ENCODE data around the gene BCAT1. TPM values are rescaled to one million over a fixed set of nuclear protein-coding genes. Genes with fewer than 3 reads are reported as not detected.
"Not testable (repeated sequence)": the region's sequence is repeated elsewhere in the genome, so short reads cannot be mapped to it uniquely, and the experiment has no call there.

The BCAT1 gene
- total RNA-seq, 1 experiment from 2014 or later = 183 TPM

GRCh38 chr12:24972078-24972477, 23.2 kb upstream of the BCAT1 start:
- H3K9me2 ChIP-seq (replicated peaks; ENCODE audit: insufficient read depth, low read length) = no peaks in the 10 kb centered on the region
- no peak overlapping the region for H3K4me2 ChIP-seq (ENCODE audit: low read depth, low read length, poor library complexity, severe bottlenecking)
- H3K9ac ChIP-seq (ENCODE audit: low read length) = no peak overlapping the region
- H2AFZ ChIP-seq (ENCODE audit: low read length) = no peak overlapping the region
- H3K27me3 ChIP-seq (ENCODE audit: low read length) = no peaks in the 10 kb centered on the region
- no peaks in the 10 kb centered on the region for H4K20me1 ChIP-seq (ENCODE audit: insufficient read depth, low read depth, low read length)
- no peak overlapping the region for H3K4me3 ChIP-seq (ENCODE audit: low read length)
- peaks cover 3% of the 10 kb centered on the region; the same call in 1 of the 2 replicates for H3K4me1 ChIP-seq (ENCODE audit: low read length)
- no peak overlapping the region for H3K27ac ChIP-seq (ENCODE audit: low read length)
- no peak for DNase-seq
- no peaks in the 10 kb centered on the region for H3K36me3 ChIP-seq (ENCODE audit: insufficient read depth, low read length)
- no peaks in the 10 kb centered on the region for H3K79me2 ChIP-seq (ENCODE audit: low read length)
- H3K9me3 ChIP-seq (ENCODE audit: low read length) = no peaks in the 10 kb centered on the region

- no peak for DNase-seq
- no peaks in the 10 kb centered on the region for H3K27me3 ChIP-seq (ENCODE audit: low read length)
- H3K4me2 ChIP-seq (ENCODE audit: low read depth, low read length, poor library complexity, severe bottlenecking) = no peak overlapping the region
- peaks cover 3% of the 10 kb centered on the region; the same call in 1 of the 2 replicates for H3K4me1 ChIP-seq (ENCODE audit: low read length)
- no peaks in the 10 kb centered on the region for H3K9me3 ChIP-seq (ENCODE audit: low read length)
- no peak overlapping the region for H2AFZ ChIP-seq (ENCODE audit: low read length)
- H3K36me3 ChIP-seq (ENCODE audit: insufficient read depth, low read length) = no peaks in the 10 kb centered on the region
- no peaks in the 10 kb centered on the region for H3K79me2 ChIP-seq (ENCODE audit: low read length)
- H4K20me1 ChIP-seq (ENCODE audit: insufficient read depth, low read depth, low read length) = no peaks in the 10 kb centered on the region
- H3K27ac ChIP-seq (ENCODE audit: low read length) = no peak overlapping the region
- no peak overlapping the region for H3K9ac ChIP-seq (ENCODE audit: low read length)
- no peaks in the 10 kb centered on the region for H3K9me2 ChIP-seq (replicated peaks; ENCODE audit: insufficient read depth, low read length)
- no peak overlapping the region for H3K4me3 ChIP-seq (ENCODE audit: low read length)
Observed at GRCh38 chr12:24970177-24970576, 21.3 kb upstream of the BCAT1 start.

- Histone ChIP-seq H3K36me3 (ENCODE audit: insufficient read depth, low read length) (no peaks in the 10 kb centered on the region), H3K79me2 (ENCODE audit: low read length) (no peaks in the 10 kb centered on the region), H3K27me3 (ENCODE audit: low read length) (no peaks in the 10 kb centered on the region), H3K9ac (ENCODE audit: low read length) (no peak overlapping the region), H3K9me3 (ENCODE audit: low read length) (no peaks in the 10 kb centered on the region), H3K4me2 (ENCODE audit: low read depth, low read length, poor library complexity, severe bottlenecking) (no peak overlapping the region), H3K9me2 (replicated peaks; ENCODE audit: insufficient read depth, low read length) (no peaks in the 10 kb centered on the region), H3K4me3 (ENCODE audit: low read length) (no peak overlapping the region), H2AFZ (ENCODE audit: low read length) (no peak overlapping the region), H4K20me1 (ENCODE audit: insufficient read depth, low read depth, low read length) (no peaks in the 10 kb centered on the region), H3K4me1 (ENCODE audit: low read length) (peaks cover 1% of the 10 kb centered on the region; the same call in 1 of the 2 replicates), H3K27ac (ENCODE audit: low read length) (no peak overlapping the region)
- no peak for DNase-seq
Observed at GRCh38 chr12:24966951-24967564, 18.2 kb upstream of the BCAT1 start.

GRCh38 chr12:24964342-24964741, 15.4 kb upstream of the BCAT1 start:
- Histone ChIP-seq H3K9ac (ENCODE audit: low read length) (no peak overlapping the region), H4K20me1 (ENCODE audit: insufficient read depth, low read depth, low read length) (no peaks in the 10 kb centered on the region)
- no peak for DNase-seq

GRCh38 chr12:24960222-24960855, 11.4 kb upstream of the BCAT1 start:
- H3K79me2 ChIP-seq (ENCODE audit: low read length) = no peaks in the 10 kb centered on the region
- H3K27ac ChIP-seq (ENCODE audit: low read length) = no peak overlapping the region
- H3K4me3 ChIP-seq (ENCODE audit: low read length) = no peak overlapping the region
- no peaks in the 10 kb centered on the region for H3K36me3 ChIP-seq (ENCODE audit: insufficient read depth, low read length)
- H3K27me3 ChIP-seq (ENCODE audit: low read length) = no peaks in the 10 kb centered on the region
- H3K9ac ChIP-seq (ENCODE audit: low read length) = no peak overlapping the region
- peak; percentile 85 for DNase-seq
- no peak overlapping the region for H3K4me2 ChIP-seq (ENCODE audit: low read depth, low read length, poor library complexity, severe bottlenecking)
- H3K9me3 ChIP-seq (ENCODE audit: low read length) = no peaks in the 10 kb centered on the region
- no peaks in the 10 kb centered on the region for H4K20me1 ChIP-seq (ENCODE audit: insufficient read depth, low read depth, low read length)
- no peaks in the 10 kb centered on the region for H3K9me2 ChIP-seq (replicated peaks; ENCODE audit: insufficient read depth, low read length)
- no peak overlapping the region for H2AFZ ChIP-seq (ENCODE audit: low read length)
- H3K4me1 ChIP-seq (ENCODE audit: low read length) = no peaks in the 10 kb centered on the region

More at GRCh38 chr12:24964342-24964741, 15.4 kb upstream of the BCAT1 start:
- H2AFZ ChIP-seq (ENCODE audit: low read length) = no peak overlapping the region
- H3K9me2 ChIP-seq (replicated peaks; ENCODE audit: insufficient read depth, low read length) = no peaks in the 10 kb centered on the region
- H3K4me1 ChIP-seq (ENCODE audit: low read length) = no peaks in the 10 kb centered on the region
- H3K4me2 ChIP-seq (ENCODE audit: low read depth, low read length, poor library complexity, severe bottlenecking) = no peak overlapping the region
- no peak overlapping the region for H3K4me3 ChIP-seq (ENCODE audit: low read length)
- H3K9me3 ChIP-seq (ENCODE audit: low read length) = no peaks in the 10 kb centered on the region
- no peaks in the 10 kb centered on the region for H3K79me2 ChIP-seq (ENCODE audit: low read length)
- H3K36me3 ChIP-seq (ENCODE audit: insufficient read depth, low read length) = no peaks in the 10 kb centered on the region
- no peaks in the 10 kb centered on the region for H3K27me3 ChIP-seq (ENCODE audit: low read length)
- H3K27ac ChIP-seq (ENCODE audit: low read length) = no peak overlapping the region

- not testable (repeated sequence) for H2AFZ ChIP-seq (ENCODE audit: low read length); H4K20me1 ChIP-seq (ENCODE audit: insufficient read depth, low read depth, low read length); H3K36me3 ChIP-seq (ENCODE audit: insufficient read depth, low read length); H3K9ac ChIP-seq (ENCODE audit: low read length); H3K4me3 ChIP-seq (ENCODE audit: low read length); H3K9me2 ChIP-seq (replicated peaks; ENCODE audit: insufficient read depth, low read length); H3K4me2 ChIP-seq (ENCODE audit: low read depth, low read length, poor library complexity, severe bottlenecking); H3K9me3 ChIP-seq (ENCODE audit: low read length); H3K27me3 ChIP-seq (ENCODE audit: low read length); DNase-seq; H3K27ac ChIP-seq (ENCODE audit: low read length); H3K79me2 ChIP-seq (ENCODE audit: low read length)
- peaks cover 20% of the 10 kb centered on the region for H3K4me1 ChIP-seq (ENCODE audit: low read length)
Observed at GRCh38 chr12:24956351-24956750, 7.5 kb upstream of the BCAT1 start.

- Histone ChIP-seq H3K4me1 (ENCODE audit: low read length) (peaks cover 21% of the 10 kb centered on the region), H3K9me3 (ENCODE audit: low read length) (no peaks in the 10 kb centered on the region), H3K27me3 (ENCODE audit: low read length) (no peaks in the 10 kb centered on the region), H3K9me2 (replicated peaks; ENCODE audit: insufficient read depth, low read length) (no peaks in the 10 kb centered on the region), H2AFZ (ENCODE audit: low read length) (no peak overlapping the region), H3K4me2 (ENCODE audit: low read depth, low read length, poor library complexity, severe bottlenecking) (no peak overlapping the region), H3K27ac (ENCODE audit: low read length) (no peak overlapping the region), H3K9ac (ENCODE audit: low read length) (no peak overlapping the region), H3K79me2 (ENCODE audit: low read length) (no peaks in the 10 kb centered on the region), H3K4me3 (ENCODE audit: low read length) (no peak overlapping the region), H3K36me3 (ENCODE audit: insufficient read depth, low read length) (no peaks in the 10 kb centered on the region), H4K20me1 (ENCODE audit: insufficient read depth, low read depth, low read length) (no peaks in the 10 kb centered on the region)
- DNase-seq = no peak
Observed at GRCh38 chr12:24955853-24956252, 7.0 kb upstream of the BCAT1 start.

GRCh38 chr12:24955389-24955788, 6.5 kb upstream of the BCAT1 start:
- H3K4me3 ChIP-seq (ENCODE audit: low read length) = no peak overlapping the region
- H3K27ac ChIP-seq (ENCODE audit: low read length) = no peak overlapping the region
- no peaks in the 10 kb centered on the region for H3K27me3 ChIP-seq (ENCODE audit: low read length)
- no peaks in the 10 kb centered on the region for H4K20me1 ChIP-seq (ENCODE audit: insufficient read depth, low read depth, low read length)
- no peak overlapping the region for H2AFZ ChIP-seq (ENCODE audit: low read length)
- no peaks in the 10 kb centered on the region for H3K9me2 ChIP-seq (replicated peaks; ENCODE audit: insufficient read depth, low read length)
- DNase-seq = no peak
- peaks cover 26% of the 10 kb centered on the region for H3K4me1 ChIP-seq (ENCODE audit: low read length)
- no peaks in the 10 kb centered on the region for H3K36me3 ChIP-seq (ENCODE audit: insufficient read depth, low read length)
- H3K9ac ChIP-seq (ENCODE audit: low read length) = no peak overlapping the region
- no peaks in the 10 kb centered on the region for H3K9me3 ChIP-seq (ENCODE audit: low read length)
- H3K4me2 ChIP-seq (ENCODE audit: low read depth, low read length, poor library complexity, severe bottlenecking) = no peak overlapping the region
- no peaks in the 10 kb centered on the region for H3K79me2 ChIP-seq (ENCODE audit: low read length)

All from Karpas-422 (cell line).